SK-N-SH treated with all-trans-retinoic acid at 6 μM for 48 hours (cell line): ENCODE measurements around the gene ATPAF2.

Source experiments
- ATAC-seq: fragments of 200-7000 bp; cut with Tn5 transposase; 3 replicates; pipeline ENCODE4 v1.9.1; 2020; ENCODE audit warnings: mild to moderate bottlenecking, moderate library complexity
- ARNTL ChIP-seq: fragments of 450-650 bp; formaldehyde crosslinking; IDR thresholded peaks from 2 replicates; pipeline ENCODE4 v1.5.0; 2020; ENCODE audit warnings: low read depth, mild to moderate bottlenecking, moderate library complexity, borderline replicate concordance
- BACH2 ChIP-seq: fragments of 250-450 bp; sonication (Bioruptor Pico); IDR thresholded peaks from 2 replicates; pipeline ENCODE4 v1.9.0; 2021; ENCODE audit warnings: mild to moderate bottlenecking, borderline replicate concordance
- CSDC2 ChIP-seq: fragments of 250-450 bp; sonication (Bioruptor Pico); IDR thresholded peaks from 2 replicates; pipeline ENCODE4 v1.5.0; 2020; ENCODE audit warnings: mild to moderate bottlenecking, moderate library complexity
- CSRNP3 ChIP-seq: fragments of 250-450 bp; sonication (Bioruptor Pico); IDR thresholded peaks from 2 replicates; pipeline ENCODE4 v1.5.1; 2021; ENCODE audit warnings: mild to moderate bottlenecking, moderate library complexity
- ESRRG ChIP-seq: fragments of 250-450 bp; sonication (Bioruptor Pico); IDR thresholded peaks from 2 replicates; pipeline ENCODE4 v1.6.1; 2021; ENCODE audit warnings: mild to moderate bottlenecking
- GLIS3 ChIP-seq: fragments of 250-450 bp; sonication (Bioruptor Pico); IDR thresholded peaks from 2 replicates; pipeline ENCODE4 v1.5.0; 2020; ENCODE audit warnings: mild to moderate bottlenecking, moderate library complexity
- ISL1 ChIP-seq: fragments of 250-450 bp; sonication (Bioruptor Pico); IDR thresholded peaks from 2 replicates; pipeline ENCODE4 v2.1.2; 2022; ENCODE audit warnings: mild to moderate bottlenecking, moderate library complexity
- OSR1 ChIP-seq: fragments of 250-450 bp; sonication (Bioruptor Pico); IDR thresholded peaks from 2 replicates; pipeline ENCODE4 v1.8.0; 2022; ENCODE audit warnings: moderate library complexity, mild to moderate bottlenecking, inconsistent platforms
- PPARA ChIP-seq: fragments of 250-450 bp; sonication (Bioruptor Pico); IDR thresholded peaks from 2 replicates; pipeline ENCODE4 v1.5.0; 2020; ENCODE audit warnings: mild to moderate bottlenecking, borderline replicate concordance
- RARB ChIP-seq: fragments of 250-450 bp; sonication (Bioruptor Pico); IDR thresholded peaks from 2 replicates; pipeline ENCODE4 v1.8.0; 2021; ENCODE audit warnings: mild to moderate bottlenecking, moderate library complexity
- SNAI2 ChIP-seq: fragments of 250-450 bp; sonication (Bioruptor Pico); IDR thresholded peaks from 2 replicates; pipeline ENCODE4 v1.5.0; 2020; ENCODE audit warnings: mild to moderate bottlenecking, moderate library complexity
- TCF4 ChIP-seq: fragments of 250-450 bp; sonication (Bioruptor Pico); IDR thresholded peaks from 2 replicates; pipeline ENCODE4 v1.8.0; 2021; ENCODE audit warnings: mild to moderate bottlenecking, moderate library complexity, borderline replicate concordance
- TOX ChIP-seq: fragments of 250-450 bp; sonication (Bioruptor Pico); IDR thresholded peaks from 2 replicates; pipeline ENCODE4 v1.8.0; 2021; ENCODE audit warnings: mild to moderate bottlenecking, moderate library complexity, borderline replicate concordance
- ZC3H10 ChIP-seq: fragments of 250-450 bp; sonication (Bioruptor Pico); IDR thresholded peaks from 2 replicates; pipeline ENCODE4 v1.5.1; 2021; ENCODE audit warnings: mild to moderate bottlenecking, moderate library complexity
- ZFP3 ChIP-seq: fragments of 250-450 bp; sonication (Bioruptor Pico); IDR thresholded peaks from 2 replicates; pipeline ENCODE4 v1.5.0; 2020; ENCODE audit warnings: mild to moderate bottlenecking, moderate library complexity
- ZFP30 ChIP-seq: fragments of 450-650 bp; formaldehyde crosslinking; IDR thresholded peaks from 2 replicates; pipeline ENCODE4 v1.5.0; 2022; ENCODE audit warnings: mild to moderate bottlenecking, moderate library complexity
- ZNF70 ChIP-seq: fragments of 450-650 bp; formaldehyde crosslinking; IDR thresholded peaks from 2 replicates; pipeline ENCODE4 v1.5.0; 2020; ENCODE audit warnings: mild to moderate bottlenecking, moderate library complexity
- ZNF8 ChIP-seq: fragments of 450-650 bp; formaldehyde crosslinking; IDR thresholded peaks from 2 replicates; pipeline ENCODE4 v1.5.0; 2020; ENCODE audit warnings: mild to moderate bottlenecking, moderate library complexity
- TF ChIP-seq, protein P1 (sequence below): fragments of 250-450 bp; sonication (Bioruptor Pico); IDR thresholded peaks from 2 replicates; pipeline ENCODE4 v1.8.0; 2020; ENCODE audit warnings: mild to moderate bottlenecking, moderate library complexity, borderline replicate concordance
- TF ChIP-seq, protein P2 (sequence below): fragments of 250-450 bp; sonication (Bioruptor Pico); IDR thresholded peaks from 2 replicates; pipeline ENCODE4 v1.5.0; 2020; ENCODE audit warnings: mild to moderate bottlenecking, moderate library complexity
- TF ChIP-seq, protein P3 (sequence below): fragments of 250-450 bp; sonication (Bioruptor Pico); IDR thresholded peaks from 2 replicates; pipeline ENCODE4 v1.8.0; 2021; ENCODE audit warnings: low read depth, mild to moderate bottlenecking, moderate library complexity, borderline replicate concordance

ATPAF2 gene

GRCh38 chr17:17972952-17973254 is 66.1 kb downstream of the ATPAF2 start:
- no peak; the same call in 1 of the 3 replicates for ATAC-seq
- 0 out of 2 replicates have a peak, but pooled peaks have one; percentile 37 for TF ChIP-seq SNAI2 (CRISPR knock-in tag)
- no peak for TF ChIP-seq TOX

GRCh38 chr17:17972126-17972951 is 66.6 kb downstream of the ATPAF2 start, which contains the start of the genes DRC3 and TOM1L2:
Gene DRC3, plus strand, starts transcription at chr17:17972862. Its CDS starts 4,737 bp downstream, at chr17:17977599.
Gene TOM1L2, minus strand, starts transcription at chr17:17972400. Its CDS starts 87 bp downstream, at chr17:17972313.
- ATAC-seq, result peak; percentile 95

GRCh38 chr17:17971431-17972125 is 67.4 kb downstream of the ATPAF2 start:
- peak; percentile 4; the same call in 2 of the 3 replicates for ATAC-seq
- TF ChIP-seq RARB (CRISPR knock-in tag) (no peak), ISL1 (CRISPR knock-in tag) (no peak), GLIS3 (CRISPR knock-in tag) (no peak), TOX (no peak), ZFP30 (CRISPR knock-in tag) (no peak), ZNF70 (no peak), TCF4 (CRISPR knock-in tag) (no peak), ESRRG (CRISPR knock-in tag) (no peak), OSR1 (no peak), BACH2 (CRISPR knock-in tag) (no peak), SNAI2 (CRISPR knock-in tag) (no peak), ZFP3 (CRISPR knock-in tag) (no peak), PPARA (no peak), CSDC2 (CRISPR knock-in tag) (no peak), ZNF8 (CRISPR knock-in tag) (no peak)
- TF ChIP-seq, protein P1, sequence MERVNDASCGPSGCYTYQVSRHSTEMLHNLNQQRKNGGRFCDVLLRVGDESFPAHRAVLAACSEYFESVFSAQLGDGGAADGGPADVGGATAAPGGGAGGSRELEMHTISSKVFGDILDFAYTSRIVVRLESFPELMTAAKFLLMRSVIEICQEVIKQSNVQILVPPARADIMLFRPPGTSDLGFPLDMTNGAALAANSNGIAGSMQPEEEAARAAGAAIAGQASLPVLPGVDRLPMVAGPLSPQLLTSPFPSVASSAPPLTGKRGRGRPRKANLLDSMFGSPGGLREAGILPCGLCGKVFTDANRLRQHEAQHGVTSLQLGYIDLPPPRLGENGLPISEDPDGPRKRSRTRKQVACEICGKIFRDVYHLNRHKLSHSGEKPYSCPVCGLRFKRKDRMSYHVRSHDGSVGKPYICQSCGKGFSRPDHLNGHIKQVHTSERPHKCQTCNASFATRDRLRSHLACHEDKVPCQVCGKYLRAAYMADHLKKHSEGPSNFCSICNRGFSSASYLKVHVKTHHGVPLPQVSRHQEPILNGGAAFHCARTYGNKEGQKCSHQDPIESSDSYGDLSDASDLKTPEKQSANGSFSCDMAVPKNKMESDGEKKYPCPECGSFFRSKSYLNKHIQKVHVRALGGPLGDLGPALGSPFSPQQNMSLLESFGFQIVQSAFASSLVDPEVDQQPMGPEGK (CRISPR knock-in tag), result no peak
- TF ChIP-seq, protein P2, sequence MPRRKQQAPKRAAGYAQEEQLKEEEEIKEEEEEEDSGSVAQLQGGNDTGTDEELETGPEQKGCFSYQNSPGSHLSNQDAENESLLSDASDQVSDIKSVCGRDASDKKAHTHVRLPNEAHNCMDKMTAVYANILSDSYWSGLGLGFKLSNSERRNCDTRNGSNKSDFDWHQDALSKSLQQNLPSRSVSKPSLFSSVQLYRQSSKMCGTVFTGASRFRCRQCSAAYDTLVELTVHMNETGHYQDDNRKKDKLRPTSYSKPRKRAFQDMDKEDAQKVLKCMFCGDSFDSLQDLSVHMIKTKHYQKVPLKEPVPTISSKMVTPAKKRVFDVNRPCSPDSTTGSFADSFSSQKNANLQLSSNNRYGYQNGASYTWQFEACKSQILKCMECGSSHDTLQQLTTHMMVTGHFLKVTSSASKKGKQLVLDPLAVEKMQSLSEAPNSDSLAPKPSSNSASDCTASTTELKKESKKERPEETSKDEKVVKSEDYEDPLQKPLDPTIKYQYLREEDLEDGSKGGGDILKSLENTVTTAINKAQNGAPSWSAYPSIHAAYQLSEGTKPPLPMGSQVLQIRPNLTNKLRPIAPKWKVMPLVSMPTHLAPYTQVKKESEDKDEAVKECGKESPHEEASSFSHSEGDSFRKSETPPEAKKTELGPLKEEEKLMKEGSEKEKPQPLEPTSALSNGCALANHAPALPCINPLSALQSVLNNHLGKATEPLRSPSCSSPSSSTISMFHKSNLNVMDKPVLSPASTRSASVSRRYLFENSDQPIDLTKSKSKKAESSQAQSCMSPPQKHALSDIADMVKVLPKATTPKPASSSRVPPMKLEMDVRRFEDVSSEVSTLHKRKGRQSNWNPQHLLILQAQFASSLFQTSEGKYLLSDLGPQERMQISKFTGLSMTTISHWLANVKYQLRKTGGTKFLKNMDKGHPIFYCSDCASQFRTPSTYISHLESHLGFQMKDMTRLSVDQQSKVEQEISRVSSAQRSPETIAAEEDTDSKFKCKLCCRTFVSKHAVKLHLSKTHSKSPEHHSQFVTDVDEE (CRISPR knock-in tag), result no peak
- TF ChIP-seq, protein P3, sequence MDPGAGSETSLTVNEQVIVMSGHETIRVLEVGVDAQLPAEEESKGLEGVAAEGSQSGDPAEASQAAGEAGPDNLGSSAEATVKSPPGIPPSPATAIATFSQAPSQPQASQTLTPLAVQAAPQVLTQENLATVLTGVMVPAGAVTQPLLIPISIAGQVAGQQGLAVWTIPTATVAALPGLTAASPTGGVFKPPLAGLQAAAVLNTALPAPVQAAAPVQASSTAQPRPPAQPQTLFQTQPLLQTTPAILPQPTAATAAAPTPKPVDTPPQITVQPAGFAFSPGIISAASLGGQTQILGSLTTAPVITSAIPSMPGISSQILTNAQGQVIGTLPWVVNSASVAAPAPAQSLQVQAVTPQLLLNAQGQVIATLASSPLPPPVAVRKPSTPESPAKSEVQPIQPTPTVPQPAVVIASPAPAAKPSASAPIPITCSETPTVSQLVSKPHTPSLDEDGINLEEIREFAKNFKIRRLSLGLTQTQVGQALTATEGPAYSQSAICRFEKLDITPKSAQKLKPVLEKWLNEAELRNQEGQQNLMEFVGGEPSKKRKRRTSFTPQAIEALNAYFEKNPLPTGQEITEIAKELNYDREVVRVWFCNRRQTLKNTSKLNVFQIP, result no peak

More at GRCh38 chr17:17972126-17972951, 66.6 kb downstream of the ATPAF2 start, which contains the start of the genes DRC3 and TOM1L2:
- TF ChIP-seq PPARA, result no peak
- TF ChIP-seq RARB (CRISPR knock-in tag), result no peak

DNA sequence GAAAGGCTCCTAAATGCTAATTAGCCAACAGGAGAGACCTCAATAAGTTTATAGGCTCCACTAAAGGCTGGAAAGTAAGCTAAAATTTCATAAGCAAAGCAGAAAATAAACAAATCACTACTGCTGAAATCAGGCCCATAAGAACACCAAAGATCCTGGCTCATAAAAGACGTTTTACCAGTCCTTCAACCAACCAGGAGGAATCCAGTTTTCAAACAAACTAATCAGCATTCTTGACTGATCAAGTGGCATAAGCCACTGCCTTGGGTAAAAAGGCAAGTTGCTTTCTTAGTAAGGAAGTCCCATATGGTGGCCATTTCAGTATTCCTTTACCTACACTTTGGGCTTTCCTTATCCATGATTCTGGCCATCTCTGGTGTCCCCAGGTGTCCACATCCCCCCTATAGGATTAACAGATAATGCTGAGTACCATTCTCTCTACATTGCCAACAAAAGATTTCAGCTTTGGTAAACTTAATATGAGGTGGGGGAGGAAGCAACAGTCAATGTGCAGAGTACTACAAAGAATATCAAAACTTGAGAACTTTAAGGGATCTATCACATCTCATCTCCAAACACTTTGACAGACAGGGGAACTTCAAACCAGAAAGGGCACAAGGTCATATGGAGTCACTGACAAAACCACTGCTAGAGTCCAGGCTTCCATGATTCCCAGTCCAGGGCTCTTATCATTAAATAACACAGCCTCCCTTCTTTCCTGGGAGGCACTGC is 68.1 kb downstream of the ATPAF2 start:
- ATAC-seq, result no peak
- no peak for TF ChIP-seq ARNTL (CRISPR knock-in tag)
- no peak for TF ChIP-seq ZNF8 (CRISPR knock-in tag)
- TF ChIP-seq, protein P2 (CRISPR knock-in tag), result no peak
- no peak for TF ChIP-seq ZC3H10
- no peak for TF ChIP-seq CSDC2 (CRISPR knock-in tag)
- TF ChIP-seq CSRNP3 (CRISPR knock-in tag), result no peak
- TF ChIP-seq ISL1 (CRISPR knock-in tag), result no peak
- TF ChIP-seq PPARA, result no peak
- TF ChIP-seq BACH2 (CRISPR knock-in tag), result no peak
- TF ChIP-seq TCF4 (CRISPR knock-in tag), result no peak
- TF ChIP-seq GLIS3 (CRISPR knock-in tag), result no peak
